Occipital lobe (tissue), 1 donor: ENCODE results near the gene DYDC1. TPM values are rescaled to one million over a fixed set of nuclear protein-coding genes. Genes with fewer than 3 reads are reported as not detected.

Experiments
- total RNA-seq: library from RNA; depleted of rRNA; stranded (reverse); fragments of >200 nt; gene quantifications from one replicate; pipeline ENCODE4 v1.2.3, GENCODE V29; 2014

The DYDC1 gene
- total RNA-seq, 1 donor from 2014 or later = not detected

Other genes with a start within 250 kb of the DYDC1 start
- 1.6 TPM for gene PLAC9, start 224.0 kb downstream of the DYDC1 start, total RNA-seq
- gene ANXA11, start 151.2 kb downstream of the DYDC1 start, total RNA-seq = 2.3 TPM
- not detected for gene MAT1A, start 67.1 kb downstream of the DYDC1 start, total RNA-seq
- 1.4 TPM for gene DYDC2, start within 50 bp of the DYDC1 start, total RNA-seq
- 70.5 TPM for gene PRXL2A, start 51.8 kb upstream of the DYDC1 start, total RNA-seq
- gene TSPAN14, start 97.6 kb upstream of the DYDC1 start, total RNA-seq = 35.7 TPM
- gene SH2D4B, start 181.1 kb upstream of the DYDC1 start, total RNA-seq = 1.4 TPM